ENCODE results near the gene TCP11X1. TPM values are rescaled to one million over a fixed set of nuclear protein-coding genes. Genes with fewer than 3 reads are reported as not detected.
"Not testable (repeated sequence)": the region's sequence is repeated elsewhere in the genome, so short reads cannot be mapped to it uniquely, and the experiment has no call there.

Gene TCP11X1
- total RNA-seq (not detected), polyA plus RNA-seq (not detected)
- long read RNA-seq, donor 1 = 0 reads
- long read RNA-seq, donor 2 = 0 reads
- long read RNA-seq, donor 3 = 0 reads

- H3K27me3 ChIP-seq; ATAC-seq; H3K4me3 ChIP-seq; intact Hi-C loops (cut with DNase I); H3K4me1 ChIP-seq; H3K27ac ChIP-seq; DNase-seq; H3K9me3 ChIP-seq; H3K36me3 ChIP-seq: not testable (repeated sequence)
- WGBS, 2 donors = no CpG with 5 or more reads among the region's 15 CpGs
Measured at GRCh38 chrX:102214986-102215385, at the start of gene TCP11X1. Gene TCP11X1, plus strand, starts transcription at chrX:102215301.

GRCh38 chrX:102185967-102186720, 29.0 kb upstream of the TCP11X1 start:
- no peak for ATAC-seq
- Histone ChIP-seq H3K4me3 (no peak overlapping the region), H3K27ac (no peak overlapping the region), H3K4me1 (no peaks in the 10 kb centered on the region), H3K27me3 (no peaks in the 10 kb centered on the region), H3K36me3 (no peaks in the 10 kb centered on the region), H3K9me3 (peaks cover 0 to 17% (median 0%) of the 10 kb centered on the region in 11 donors)
- intact Hi-C loops (cut with DNase I) = no loop called here
- no peak for TF ChIP-seq CTCF (IDR thresholded peaks at IDR 0.05)
- 68 to 81% methylated on average over 7 of the region's 7 CpGs for WGBS, 2 donors
- DNase-seq = no peak

GRCh38 chrX:102207940-102208339, 7.2 kb upstream of the TCP11X1 start:
- H3K36me3 ChIP-seq; H3K9me3 ChIP-seq; DNase-seq; H3K4me3 ChIP-seq; H3K4me1 ChIP-seq; H3K27me3 ChIP-seq; H3K27ac ChIP-seq; intact Hi-C loops (cut with DNase I): not testable (repeated sequence)
- ATAC-seq = peak in 1 of 8 donors; percentile 48
- WGBS, 2 donors = no CpG with 5 or more reads among the region's 5 CpGs

GRCh38 chrX:102216497-102216896, 1.4 kb downstream of the TCP11X1 start:
- H3K4me3 ChIP-seq; H3K36me3 ChIP-seq; DNase-seq; H3K27ac ChIP-seq; ATAC-seq; H3K9me3 ChIP-seq; intact Hi-C loops (cut with DNase I); H3K27me3 ChIP-seq; H3K4me1 ChIP-seq: not testable (repeated sequence)
- no CpG with 5 or more reads among the region's 3 CpGs for WGBS, 2 donors

- DNase-seq = not testable (repeated sequence)
- 80 to 81% methylated on average over 3 to 5 of the region's 7 CpGs for WGBS, 2 donors
Measured at GRCh38 chrX:102235678-102236077, 20.6 kb downstream of the TCP11X1 start.

GRCh38 chrX:102240265-102240664, 25.2 kb downstream of the TCP11X1 start:
- H3K4me1 ChIP-seq; H3K9me3 ChIP-seq; ATAC-seq; H3K36me3 ChIP-seq; H3K4me3 ChIP-seq; H3K27me3 ChIP-seq; intact Hi-C loops (cut with DNase I); DNase-seq; H3K27ac ChIP-seq: not testable (repeated sequence)
- 81 to 92% methylated on average over 7 to 9 of the region's 15 CpGs for WGBS, 2 donors

More at GRCh38 chrX:102235678-102236077, 20.6 kb downstream of the TCP11X1 start:
- H3K27ac ChIP-seq; ATAC-seq; H3K4me3 ChIP-seq; H3K4me1 ChIP-seq; H3K27me3 ChIP-seq; intact Hi-C loops (cut with DNase I); H3K9me3 ChIP-seq; H3K36me3 ChIP-seq: not testable (repeated sequence)

- H3K27ac ChIP-seq; H3K9me3 ChIP-seq; H3K4me1 ChIP-seq; intact Hi-C loops (cut with DNase I); ATAC-seq; DNase-seq; H3K27me3 ChIP-seq; H3K36me3 ChIP-seq; H3K4me3 ChIP-seq: not testable (repeated sequence)
- no CpG with 5 or more reads among the region's 9 CpGs for WGBS, 2 donors
Measured at GRCh38 chrX:102246893-102247292, 31.8 kb downstream of the TCP11X1 start, which contains the start of gene NXF2. Gene NXF2, plus strand, starts transcription at chrX:102247167. Its CDS starts 59,912 bp downstream, at chrX:102307079.

GRCh38 chrX:102272231-102272630, 57.1 kb downstream of the TCP11X1 start:
- H3K4me1 ChIP-seq; intact Hi-C loops (cut with DNase I); H3K4me3 ChIP-seq; ATAC-seq; H3K9me3 ChIP-seq; H3K27ac ChIP-seq; H3K27me3 ChIP-seq; DNase-seq; H3K36me3 ChIP-seq: not testable (repeated sequence)
- no CpG with 5 or more reads among the region's 4 CpGs for WGBS, 2 donors

Data from heart right ventricle (tissue), 16 donors.